HEK293T (cell line): Measurements from ENCODE around the gene MGMT.

Experiments
- CTCF ChIA-PET: fragments of 350-600 bp; formaldehyde crosslinking; extraction: SDS; loops from one replicate; lab custom pipeline; 2021; ENCODE audit warnings: antibody characterized with exemption, inconsistent platforms; lab: Yijun Ruan, JAX
- POLR2A ChIA-PET: fragments of 350-600 bp; formaldehyde crosslinking; extraction: SDS; loops from one replicate; lab custom pipeline; 2020; ENCODE audit warnings: antibody characterized with exemption, inconsistent platforms; lab: Yijun Ruan, JAX
- DNase-seq: peaks from one replicate; pipeline ENCODE4 v3.0.0; 2012; ENCODE audit warnings: mixed read lengths; ENCODE audit errors: extremely low spot score
- ARNT ChIP-seq: fragments of 450-650 bp; IDR thresholded peaks from 2 replicates; pipeline ENCODE4 v1.6.1; 2017; ENCODE audit warnings: mild to moderate bottlenecking
- BHLHE40 ChIP-seq: fragments of 450-650 bp; IDR thresholded peaks from 2 replicates; pipeline ENCODE4 v1.6.1; 2016; ENCODE audit warnings: mild to moderate bottlenecking, moderate library complexity, borderline replicate concordance
- CTBP1 ChIP-seq: fragments of 450-650 bp; IDR thresholded peaks from 2 replicates; pipeline ENCODE4 v1.6.1; 2016; ENCODE audit warnings: borderline replicate concordance
- ELF4 ChIP-seq: fragments of 450-650 bp; IDR thresholded peaks from 2 replicates; pipeline ENCODE4 v1.6.1; 2017; ENCODE audit warnings: antibody characterized with exemption
- FOXA1 ChIP-seq: fragments of 450-650 bp; IDR thresholded peaks from 2 replicates; pipeline ENCODE4 v1.6.1; 2016; ENCODE audit warnings: mild to moderate bottlenecking
- FOXK2 ChIP-seq: fragments of 450-650 bp; IDR thresholded peaks from 2 replicates; pipeline ENCODE4 v1.6.1; 2016; ENCODE audit warnings: mild to moderate bottlenecking
- FOXM1 ChIP-seq: fragments of 450-650 bp; IDR thresholded peaks from 2 replicates; pipeline ENCODE4 v1.6.1; 2017; ENCODE audit warnings: mild to moderate bottlenecking, borderline replicate concordance
- HDGF ChIP-seq: fragments of 450-650 bp; IDR thresholded peaks from 2 replicates; pipeline ENCODE4 v1.6.1; 2017; ENCODE audit warnings: antibody characterized with exemption, borderline replicate concordance
- L3MBTL2 ChIP-seq: fragments of 450-650 bp; conservative IDR thresholded peaks from 2 replicates; pipeline ENCODE4 v1.6.1; 2016; ENCODE audit warnings: mild to moderate bottlenecking
- LEF1 ChIP-seq: fragments of 450-650 bp; IDR thresholded peaks from 2 replicates; pipeline ENCODE4 v1.6.1; 2017; ENCODE audit warnings: mild to moderate bottlenecking, borderline replicate concordance
- NFRKB ChIP-seq: fragments of 450-650 bp; IDR thresholded peaks from 2 replicates; pipeline ENCODE4 v1.6.1; 2016; ENCODE audit warnings: mild to moderate bottlenecking, moderate library complexity
- SP1 ChIP-seq: fragments of 450-650 bp; IDR thresholded peaks from 2 replicates; pipeline ENCODE4 v1.6.1; 2017
- SUZ12 ChIP-seq: fragments of 450-650 bp; IDR thresholded peaks from 2 replicates; pipeline ENCODE4 v1.6.1; 2016; ENCODE audit warnings: mild to moderate bottlenecking
- TARDBP ChIP-seq: fragments of 450-650 bp; IDR thresholded peaks from 2 replicates; pipeline ENCODE4 v1.6.1; 2016
- ZNF384 ChIP-seq: fragments of 450-650 bp; IDR thresholded peaks from 2 replicates; pipeline ENCODE4 v1.6.1; 2016
- TF ChIP-seq, protein P1 (sequence below): fragments of 450-650 bp; IDR thresholded peaks from 2 replicates; pipeline ENCODE4 v1.6.1; 2016

Gene MGMT

DNA sequence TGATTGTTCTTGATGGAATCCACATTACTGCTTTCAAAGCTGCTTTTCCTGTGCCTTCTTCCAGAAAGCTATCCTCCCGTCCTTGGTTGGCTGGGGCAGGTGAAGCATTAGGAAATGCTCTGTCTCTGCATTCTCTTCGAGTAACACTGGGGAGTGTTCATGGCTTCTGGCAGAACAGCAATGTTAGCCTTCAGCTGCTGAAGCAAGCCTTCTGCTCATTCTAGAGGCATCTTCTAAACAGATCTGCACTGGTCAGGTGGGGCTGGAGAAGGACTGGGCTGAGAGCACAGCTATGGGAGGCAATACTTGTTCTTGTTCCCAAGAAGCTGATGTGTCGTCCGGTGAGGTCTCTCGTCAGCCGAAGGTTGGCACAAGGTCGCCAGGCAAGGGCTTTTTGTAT, 80.6 kb downstream of the MGMT start:
- CTCF ChIA-PET = no interaction called here
- no peak for DNase-seq
- no peak for TF ChIP-seq LEF1
- TF ChIP-seq SUZ12 = no peak
- no peak for TF ChIP-seq CTBP1
- TF ChIP-seq ELF4 = no peak
- TF ChIP-seq FOXK2 = no peak
- TF ChIP-seq FOXA1 = no peak
- no peak for TF ChIP-seq L3MBTL2
- no peak for TF ChIP-seq SP1
- no peak for TF ChIP-seq ZNF384
- no peak for TF ChIP-seq HDGF
- no peak for TF ChIP-seq BHLHE40
- TF ChIP-seq FOXM1 = no peak
- POLR2A ChIA-PET = no interaction called here

DNA sequence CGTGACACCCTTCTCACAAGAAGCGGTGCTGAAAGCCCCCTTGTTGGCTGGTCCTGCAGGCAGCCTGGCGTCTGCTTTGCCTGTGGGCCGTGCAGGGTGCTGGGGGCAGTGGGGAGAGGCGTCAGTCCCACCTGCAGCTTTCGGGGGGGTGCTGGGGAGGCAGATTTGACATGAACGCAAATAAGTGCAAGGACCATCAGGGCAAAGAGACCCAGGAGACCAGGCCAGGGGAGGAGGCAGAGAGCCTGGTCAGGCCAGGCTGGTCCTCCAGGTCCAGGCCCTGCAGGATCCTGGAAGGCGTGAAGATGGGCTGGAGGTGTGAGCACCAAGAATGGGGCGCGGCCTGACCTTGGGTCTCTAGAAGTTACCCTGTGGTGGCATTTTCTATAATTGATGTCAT, 81.6 kb downstream of the MGMT start:
- no peak for DNase-seq
- CTCF ChIA-PET = no interaction called here
- POLR2A ChIA-PET = no interaction called here
- TF ChIP-seq FOXA1 (no peak), L3MBTL2 (no peak), ELF4 (no peak), ZNF384 (no peak)

DNA sequence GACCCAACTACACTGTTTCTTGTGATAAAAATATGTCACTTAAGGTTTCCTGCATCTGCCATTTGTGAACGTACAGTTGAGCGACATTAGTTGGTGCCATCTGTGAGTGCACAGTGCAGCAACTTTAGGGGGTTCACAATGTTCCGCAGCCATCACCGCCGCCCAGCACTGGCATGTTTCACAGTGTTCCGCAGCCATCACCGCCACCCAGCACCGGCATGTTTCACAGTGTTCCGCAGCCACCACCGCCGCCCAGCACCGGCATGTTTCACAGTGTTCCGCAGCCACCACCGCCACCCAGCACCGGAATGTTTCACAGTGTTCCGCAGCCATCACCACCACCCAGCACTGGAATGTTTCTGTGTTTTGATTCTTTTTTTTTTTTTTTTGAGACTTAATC, 83.0 kb downstream of the MGMT start:
- no peak for DNase-seq
- ChIA-PET CTCF (no interaction called here), POLR2A (no interaction called here)
- TF ChIP-seq L3MBTL2 = no peak
- TF ChIP-seq ZNF384 = no peak
- TF ChIP-seq, protein P1, sequence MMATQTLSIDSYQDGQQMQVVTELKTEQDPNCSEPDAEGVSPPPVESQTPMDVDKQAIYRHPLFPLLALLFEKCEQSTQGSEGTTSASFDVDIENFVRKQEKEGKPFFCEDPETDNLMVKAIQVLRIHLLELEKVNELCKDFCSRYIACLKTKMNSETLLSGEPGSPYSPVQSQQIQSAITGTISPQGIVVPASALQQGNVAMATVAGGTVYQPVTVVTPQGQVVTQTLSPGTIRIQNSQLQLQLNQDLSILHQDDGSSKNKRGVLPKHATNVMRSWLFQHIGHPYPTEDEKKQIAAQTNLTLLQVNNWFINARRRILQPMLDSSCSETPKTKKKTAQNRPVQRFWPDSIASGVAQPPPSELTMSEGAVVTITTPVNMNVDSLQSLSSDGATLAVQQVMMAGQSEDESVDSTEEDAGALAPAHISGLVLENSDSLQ = no peak
- TF ChIP-seq CTBP1 = no peak
- no peak for TF ChIP-seq TARDBP
- TF ChIP-seq FOXA1 = no peak
- TF ChIP-seq NFRKB = no peak
- TF ChIP-seq ELF4 = no peak
- no peak for TF ChIP-seq FOXK2

DNA sequence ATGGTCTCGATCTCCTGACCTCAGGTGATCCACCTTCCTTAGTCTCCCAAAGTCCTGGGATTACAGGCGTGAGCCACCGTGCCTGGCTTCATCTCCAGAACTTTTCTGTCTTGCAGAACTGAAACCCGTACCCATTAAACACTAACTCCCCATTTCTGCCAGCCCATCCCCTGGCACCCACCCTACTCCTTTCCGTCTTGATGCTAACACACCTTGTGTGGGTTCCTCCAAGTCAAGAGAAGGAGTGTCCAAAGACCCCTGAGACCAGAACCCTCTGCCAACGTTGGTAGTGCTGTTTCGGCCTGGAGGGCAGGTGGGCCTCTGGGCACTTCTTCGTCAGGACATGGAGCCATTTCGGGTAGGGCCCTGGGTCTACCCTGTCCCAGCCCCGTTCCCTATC, 83.6 kb downstream of the MGMT start:
- no peak for TF ChIP-seq LEF1
- no peak for TF ChIP-seq SUZ12
- no peak for TF ChIP-seq TARDBP
- TF ChIP-seq ARNT = no peak
- no peak for TF ChIP-seq CTBP1
- no peak for TF ChIP-seq SP1
- TF ChIP-seq FOXM1 = no peak
- no peak for TF ChIP-seq ZNF384
- no peak for TF ChIP-seq L3MBTL2
- TF ChIP-seq FOXA1 = no peak
- TF ChIP-seq FOXK2 = no peak
- no peak for TF ChIP-seq ELF4
- ChIA-PET POLR2A (no interaction called here), CTCF (no interaction called here)
- DNase-seq = no peak

DNA sequence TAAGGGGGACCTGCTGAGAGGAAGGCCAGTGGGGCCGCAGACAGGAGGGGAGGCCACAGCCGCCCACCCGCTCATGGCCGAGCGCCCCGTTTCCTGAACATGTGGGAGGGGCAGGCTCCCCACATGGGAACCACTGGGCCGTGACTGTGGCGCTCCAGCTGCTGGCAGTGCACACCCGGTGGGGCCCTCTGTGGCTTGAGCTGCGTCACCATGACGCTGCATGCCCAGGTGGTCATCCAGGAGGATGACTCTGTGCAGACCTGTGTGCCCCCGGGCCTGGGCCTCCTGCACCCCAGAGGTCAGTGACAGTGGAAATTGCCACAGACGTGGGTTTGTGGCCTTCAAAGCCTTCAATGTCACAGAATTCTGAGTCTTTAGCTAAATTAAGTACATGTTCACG, 85.1 kb downstream of the MGMT start:
- no peak for TF ChIP-seq ZNF384
- no peak for TF ChIP-seq TARDBP
- TF ChIP-seq FOXA1 = no peak
- no peak for TF ChIP-seq LEF1
- no peak for TF ChIP-seq ARNT
- no peak for DNase-seq
- ChIA-PET POLR2A (no interaction called here), CTCF (no interaction called here)

DNA sequence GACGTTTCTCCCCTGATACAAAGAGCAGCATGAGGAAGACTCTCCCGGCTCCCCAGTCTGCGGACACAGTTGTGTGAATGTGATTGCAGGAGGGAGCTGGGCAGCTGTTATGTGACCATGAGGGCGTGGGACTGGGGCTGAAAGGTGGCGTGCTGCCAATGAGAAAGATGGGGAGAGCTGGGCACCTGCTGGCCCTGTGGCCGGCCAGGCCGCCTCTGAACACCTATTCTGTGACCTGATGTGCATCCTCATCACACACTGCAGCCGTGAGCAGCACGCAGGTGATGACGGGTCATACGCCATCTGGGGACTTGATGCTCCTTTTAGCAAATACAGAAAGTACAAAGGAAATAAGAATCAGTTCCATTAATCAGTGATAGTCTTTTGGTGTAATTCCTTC, 86.9 kb downstream of the MGMT start:
- TF ChIP-seq LEF1 = no peak
- no peak for DNase-seq
- ChIA-PET POLR2A (no interaction called here), CTCF (no interaction called here)

DNA sequence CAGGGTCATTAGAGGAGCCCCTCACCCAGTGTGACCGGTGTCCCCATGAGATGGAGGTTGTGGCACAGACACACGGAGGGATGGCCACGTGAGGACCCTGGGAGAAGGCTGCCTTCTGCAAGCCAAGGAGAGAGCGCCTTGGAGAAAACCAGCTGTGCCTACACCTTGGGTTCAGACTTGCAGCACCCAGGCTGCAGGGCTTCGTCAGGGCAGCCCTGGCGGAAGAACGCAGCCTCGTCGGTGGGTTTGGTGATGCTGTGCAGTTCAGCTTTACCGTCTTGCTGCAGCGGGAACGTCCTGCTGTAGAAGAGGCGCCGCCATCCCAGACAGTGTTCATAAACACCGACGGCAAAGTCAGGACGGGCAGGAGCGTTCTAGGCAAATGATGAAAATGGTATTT, 89.3 kb downstream of the MGMT start:
- DNase-seq = no peak
- CTCF ChIA-PET = no interaction called here
- POLR2A ChIA-PET = no interaction called here
- TF ChIP-seq BHLHE40 (no peak), NFRKB (no peak), ZNF384 (no peak), LEF1 (no peak), HDGF (no peak), FOXA1 (no peak)

DNA sequence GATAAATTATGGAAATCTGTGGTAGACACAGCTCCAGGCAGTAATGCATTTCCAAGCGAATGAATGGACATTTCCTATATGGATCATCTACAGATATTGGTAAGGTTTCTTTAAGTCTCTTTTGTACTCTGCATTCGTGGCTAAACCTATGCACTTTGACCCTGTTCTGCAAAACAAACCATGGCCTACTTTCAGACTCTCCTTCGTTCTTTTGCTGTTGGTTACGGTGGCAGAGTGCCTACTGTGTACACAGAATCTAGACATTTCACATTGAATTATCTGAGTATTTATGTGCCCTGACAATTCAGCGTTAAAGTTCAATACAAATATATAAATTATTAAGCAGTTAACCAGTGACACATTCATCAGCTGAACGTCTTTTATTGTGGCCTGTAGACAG, 93.3 kb downstream of the MGMT start:
- POLR2A ChIA-PET = no interaction called here
- TF ChIP-seq NFRKB (no peak), CTBP1 (no peak), HDGF (no peak), ARNT (no peak), SP1 (no peak), FOXA1 (no peak), ELF4 (no peak), ZNF384 (no peak), SUZ12 (no peak), FOXK2 (no peak)
- no peak for DNase-seq
- CTCF ChIA-PET = no interaction called here

DNA sequence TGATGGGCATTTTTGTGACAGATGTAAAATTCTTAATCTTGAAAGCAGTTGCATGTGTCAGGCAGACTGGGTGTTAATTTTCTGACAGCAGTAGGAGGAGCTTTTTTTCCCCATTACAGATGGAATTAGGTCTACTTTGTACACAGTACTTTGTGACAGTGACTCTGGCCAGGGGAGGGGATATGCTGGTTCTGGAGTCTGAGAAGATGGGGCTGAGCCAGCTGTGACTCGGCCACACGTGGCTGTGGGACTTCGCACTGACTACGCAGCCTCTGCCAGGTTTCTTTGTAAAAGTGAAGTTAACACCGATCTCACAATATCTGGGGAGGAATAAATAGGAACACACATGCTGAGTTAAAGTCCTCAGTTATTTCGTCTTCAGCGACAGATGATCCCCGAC, 95.4 kb downstream of the MGMT start:
- POLR2A ChIA-PET = no interaction called here
- CTCF ChIA-PET = interaction anchor here (0.6 kb wide), 1 partner anchor 409 kb away, joined by 3 read pairs; no protein-coding TSS in a partner anchor
- TF ChIP-seq NFRKB (no peak), SP1 (no peak), ZNF384 (no peak), ELF4 (no peak), TARDBP (no peak), SUZ12 (no peak), CTBP1 (no peak)
- no peak for DNase-seq
